GM19035 (cell line): ENCODE measurements around the gene CADM3.

ENCODE experiments used
- ATAC-seq: cut with Tn5 transposase; IDR thresholded peaks from one replicate; pipeline ENCODE4 v1.9.1; 2021; ENCODE audit not compliant: unreplicated experiment

The CADM3 gene

DNA sequence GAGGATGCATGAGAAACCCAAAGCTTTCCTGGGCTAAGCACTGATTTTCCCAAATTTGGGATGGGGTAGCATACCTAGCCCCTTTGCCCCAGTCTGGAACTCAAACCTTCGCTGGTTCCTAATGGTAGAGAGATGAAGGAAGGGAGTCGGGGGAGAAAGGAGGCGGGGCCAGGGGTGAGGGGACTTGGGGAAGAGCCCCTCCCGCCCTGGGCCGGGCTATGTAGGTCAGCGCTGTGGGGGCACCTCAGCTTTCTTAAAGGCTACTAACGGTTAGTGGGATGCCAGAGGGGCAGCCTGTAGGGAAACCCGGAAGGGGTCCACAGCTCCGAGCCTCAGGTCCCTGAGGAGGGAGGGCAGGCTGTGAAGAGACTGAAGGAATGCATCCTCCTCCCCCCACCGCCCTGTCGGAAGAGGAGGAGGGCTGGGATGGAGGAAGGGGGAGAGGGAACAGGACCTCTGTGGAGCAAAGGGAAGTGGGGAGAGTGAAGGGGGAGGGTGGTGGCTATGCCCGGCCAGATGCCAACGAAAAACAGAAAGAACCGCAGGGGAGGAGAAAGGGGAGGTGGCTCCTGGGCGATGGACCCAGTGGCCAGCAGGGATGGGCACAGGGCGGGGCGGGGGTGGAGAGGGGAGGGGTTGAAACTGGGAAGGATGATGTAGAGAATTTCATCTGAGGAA, 1.3 kb downstream of the CADM3 start:
- ATAC-seq = no peak

DNA sequence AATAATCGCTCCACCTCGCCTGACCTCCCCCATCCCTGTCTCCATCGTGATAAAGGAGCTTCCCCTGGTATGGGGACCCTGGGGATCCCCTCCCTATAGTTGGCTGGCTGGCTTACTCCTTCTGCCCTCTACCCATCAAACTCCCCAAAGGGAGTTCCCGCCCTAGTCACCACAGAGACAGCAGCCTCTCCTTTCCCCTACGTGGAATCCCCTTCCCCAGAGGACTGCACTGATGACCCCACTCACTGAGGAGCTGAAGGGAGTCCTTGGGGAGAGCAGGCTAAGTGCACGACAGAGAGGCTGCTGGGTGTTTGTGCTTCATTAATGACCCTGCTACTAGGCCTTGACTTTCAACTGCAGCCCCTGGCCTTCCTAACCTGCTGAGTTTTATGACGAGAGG, 1.9 kb downstream of the CADM3 start:
- no peak for ATAC-seq

DNA sequence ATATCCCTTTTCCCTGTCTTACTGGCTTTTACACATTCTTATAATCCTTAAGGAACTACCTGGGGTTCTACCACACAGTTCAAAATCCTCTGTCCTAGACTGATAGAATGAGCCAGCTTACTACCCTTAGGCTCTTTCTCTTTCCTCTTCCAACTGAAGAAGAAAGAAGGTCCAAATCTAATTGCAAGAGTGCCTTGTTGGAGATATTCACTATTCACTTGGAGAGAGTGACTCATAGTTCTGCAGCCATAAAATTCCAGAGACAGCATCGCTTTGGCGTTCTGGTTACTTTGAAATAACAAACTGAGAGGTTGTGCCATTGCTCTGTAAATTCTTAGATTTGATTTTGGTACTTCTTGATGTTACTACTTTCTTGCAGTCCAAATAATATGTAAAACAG, 4.2 kb downstream of the CADM3 start:
- ATAC-seq = no peak

- no peak for ATAC-seq
Observed at GRCh38 chr1:159177272-159177907, 6.0 kb downstream of the CADM3 start.

DNA sequence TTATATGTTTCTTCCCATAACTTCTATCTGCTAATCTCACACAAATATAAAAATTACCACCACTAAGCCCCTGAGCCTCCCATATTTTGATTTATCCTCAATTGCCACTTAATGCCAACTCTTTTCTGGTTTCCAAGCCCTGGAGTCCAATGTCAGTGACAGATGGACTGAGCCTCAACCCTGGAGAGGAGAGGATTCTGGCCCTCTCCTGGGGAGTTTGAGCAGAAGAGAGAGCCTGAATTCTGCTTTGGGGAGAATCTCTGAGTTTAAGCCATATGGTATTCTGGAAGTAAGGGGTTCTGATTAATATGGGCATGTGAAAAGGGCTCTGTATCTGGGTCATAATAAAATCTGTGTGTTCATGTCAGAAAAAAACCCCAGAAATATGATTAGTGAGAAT, 8.5 kb downstream of the CADM3 start:
- no peak for ATAC-seq

DNA sequence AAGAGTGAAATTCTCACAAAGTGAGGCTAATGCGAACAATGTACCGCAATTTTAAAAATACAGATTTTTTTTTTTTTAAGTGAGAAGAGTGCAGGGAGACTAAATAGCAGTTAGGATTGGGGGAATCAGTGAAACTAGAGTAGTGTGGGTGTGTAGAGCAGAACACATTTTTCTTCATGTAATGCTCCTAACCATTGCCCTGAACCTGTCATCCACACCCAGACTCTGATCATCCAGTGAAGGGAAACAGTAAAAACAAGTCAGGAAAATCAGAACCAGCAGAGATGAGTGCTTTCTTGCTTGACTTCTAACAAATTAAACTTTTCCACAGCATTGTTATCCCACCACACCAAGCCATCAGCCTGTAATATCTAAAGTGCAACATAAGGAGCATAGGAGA, 9.1 kb downstream of the CADM3 start:
- no peak for ATAC-seq

GRCh38 chr1:159181328-159182024, 10.1 kb downstream of the CADM3 start:
- no peak for ATAC-seq

DNA sequence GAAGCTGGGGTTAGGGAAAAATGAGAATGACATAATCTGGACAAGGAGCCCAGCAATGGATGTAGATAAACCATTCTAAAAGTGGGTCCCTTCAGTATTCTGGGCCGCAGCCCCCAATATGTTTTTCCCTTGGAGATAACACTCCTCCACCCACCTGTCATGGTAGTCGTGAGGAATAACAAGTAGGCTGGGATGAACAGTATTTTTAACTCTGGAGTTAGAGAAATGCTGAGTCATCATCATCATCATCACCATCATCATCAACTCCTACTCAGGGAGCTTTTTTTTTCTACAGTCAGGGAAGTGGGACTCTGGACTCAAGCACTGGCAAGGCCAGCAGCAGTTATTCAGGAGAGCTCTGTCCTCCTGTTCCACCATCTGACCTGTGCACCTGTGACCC, 12.8 kb downstream of the CADM3 start:
- ATAC-seq = no peak

DNA sequence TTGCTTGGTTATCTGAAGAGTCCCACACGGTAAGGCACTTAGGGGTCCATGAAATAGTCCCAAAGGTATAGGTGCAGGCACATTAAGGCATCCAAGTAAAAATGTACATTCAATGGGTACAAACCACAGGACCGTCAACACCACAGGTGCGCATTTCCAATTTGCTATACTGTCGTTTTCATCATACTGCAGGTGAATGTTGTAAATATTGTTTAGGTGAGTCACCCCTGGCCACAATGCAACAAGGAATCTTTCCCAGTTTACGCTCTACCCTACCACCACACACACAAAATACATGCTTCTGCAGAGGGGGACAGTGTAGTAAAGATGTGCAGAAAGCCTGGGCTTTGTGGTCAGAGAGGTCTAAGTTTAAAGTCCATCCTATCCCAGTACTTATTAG, 13.7 kb downstream of the CADM3 start:
- ATAC-seq = no peak

DNA sequence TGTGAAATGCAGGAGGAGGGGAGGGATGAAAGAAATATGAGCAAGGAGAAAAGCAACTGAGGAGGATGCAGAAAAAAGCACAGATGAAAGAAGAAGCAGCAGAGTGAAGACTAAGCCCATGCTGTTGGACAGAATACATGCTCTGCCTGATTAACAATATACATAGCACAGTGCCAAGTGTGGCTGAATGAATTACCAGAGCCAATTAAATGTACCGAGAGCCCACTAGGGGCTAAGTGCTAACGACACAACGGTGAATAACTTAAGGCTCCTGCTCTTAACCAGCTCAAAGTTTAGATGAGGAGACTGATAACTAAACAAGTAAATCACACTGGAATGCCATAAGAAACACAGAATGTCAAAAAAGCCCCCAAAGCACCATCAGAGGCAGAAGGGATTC, 15.6 kb downstream of the CADM3 start:
- no peak for ATAC-seq

- ATAC-seq = no peak
Observed at GRCh38 chr1:159187647-159188374, 16.4 kb downstream of the CADM3 start.

DNA sequence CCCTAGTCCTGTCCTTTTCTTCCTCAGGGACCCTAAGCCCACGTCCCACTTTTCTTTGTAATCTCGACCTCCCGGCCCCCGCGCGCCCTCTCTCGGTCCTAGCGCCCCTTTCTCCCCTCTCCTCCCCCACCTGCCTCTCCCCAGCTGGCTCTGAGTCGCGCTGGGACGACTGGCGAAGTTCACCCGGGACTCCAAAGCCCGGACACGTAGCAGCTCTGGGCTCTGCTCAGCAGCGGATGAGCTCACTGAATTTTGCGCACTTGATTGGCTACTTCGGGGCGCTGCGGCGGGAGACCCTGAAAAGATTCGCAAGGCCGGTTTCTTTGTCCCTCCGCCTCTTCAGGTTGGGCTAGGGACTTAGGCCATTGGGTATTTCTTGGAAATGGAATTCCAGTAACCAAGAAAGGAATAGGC, 17.0 kb downstream of the CADM3 start:
- peak; percentile 80 for ATAC-seq

- ATAC-seq = no peak
Observed at GRCh38 chr1:159190441-159190840, 19.0 kb downstream of the CADM3 start.

GRCh38 chr1:159196543-159196942, 25.1 kb downstream of the CADM3 start:
- no peak for ATAC-seq

GRCh38 chr1:159197561-159198557, 26.4 kb downstream of the CADM3 start:
- ATAC-seq = peak; percentile 86

DNA sequence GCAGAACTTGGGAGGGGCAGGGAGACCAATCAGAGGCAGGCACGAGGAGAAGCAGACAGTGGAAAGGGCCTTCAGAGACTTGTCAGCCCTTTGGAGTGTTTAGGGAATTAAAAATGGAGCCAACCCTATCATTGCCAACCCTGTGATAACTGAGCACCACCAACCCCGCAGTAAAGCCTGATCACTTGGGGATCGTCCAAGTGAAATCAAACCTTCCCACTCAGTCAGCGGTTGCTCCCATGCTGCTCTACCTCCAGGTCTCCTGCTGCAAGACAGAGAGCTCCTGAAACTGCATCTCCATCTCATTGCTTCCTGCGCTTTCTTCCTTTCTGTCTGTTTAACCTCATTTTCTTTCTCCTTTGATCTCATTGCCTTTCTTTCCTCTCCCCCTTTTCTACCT, 28.5 kb downstream of the CADM3 start:
- no peak for ATAC-seq

- no peak for ATAC-seq
Observed at GRCh38 chr1:159200769-159201168, 29.4 kb downstream of the CADM3 start.

- ATAC-seq = no peak
Observed at GRCh38 chr1:159201642-159202041, 30.2 kb downstream of the CADM3 start.

DNA sequence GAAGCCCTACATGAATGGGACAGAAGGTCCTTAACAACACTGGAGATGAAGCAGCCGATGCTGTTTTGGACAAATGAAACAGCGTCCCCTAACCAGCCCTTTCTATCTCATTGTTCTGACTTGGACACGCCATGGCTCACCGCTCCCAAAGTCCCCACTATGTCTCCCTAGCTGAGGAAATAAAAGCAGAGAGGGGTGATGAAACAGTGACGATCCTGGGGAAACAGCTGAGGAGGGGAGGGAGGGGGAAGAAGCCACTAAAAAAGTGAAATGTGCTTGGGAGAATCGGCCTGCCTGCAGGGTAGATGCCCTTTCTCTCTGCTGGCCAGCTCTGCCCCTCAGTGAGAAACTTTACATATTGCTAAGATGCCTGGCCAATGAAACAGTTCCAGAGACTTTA, 32.2 kb downstream of the CADM3 start:
- ATAC-seq = no peak
